ENCODE data around the gene MPPE1.

The MPPE1 gene

GRCh38 chr18:11847811-11848210 is 60.3 kb downstream of the MPPE1 start:
- Mint-ChIP-seq H3K9me3 (no peaks in the 10 kb centered on the region), H3K4me1 (ENCODE audit: low read depth) (peaks cover 18% of the 10 kb centered on the region), H3K27ac (no peak overlapping the region), H3K4me3 (no peak overlapping the region), H3K27me3 (ENCODE audit: low read depth) (peaks cover 3% of the 10 kb centered on the region), H3K36me3 (ENCODE audit: low read depth) (peaks cover 7% of the 10 kb centered on the region)
- DNase-seq (ENCODE audit: low spot score), result no peak

- Mint-ChIP-seq H3K27ac (no peak overlapping the region), H3K4me3 (no peak overlapping the region), H3K4me1 (ENCODE audit: low read depth) (peaks cover 11% of the 10 kb centered on the region), H3K27me3 (ENCODE audit: low read depth) (peaks cover 3% of the 10 kb centered on the region), H3K9me3 (no peaks in the 10 kb centered on the region), H3K36me3 (ENCODE audit: low read depth) (no peaks in the 10 kb centered on the region)
- DNase-seq (ENCODE audit: low spot score), result no peak
Measured at GRCh38 chr18:11845654-11846053, 62.5 kb downstream of the MPPE1 start.

GRCh38 chr18:11844436-11844835 is 63.7 kb downstream of the MPPE1 start:
- Mint-ChIP-seq H3K4me3 (no peak overlapping the region), H3K36me3 (ENCODE audit: low read depth) (no peaks in the 10 kb centered on the region), H3K4me1 (ENCODE audit: low read depth) (no peaks in the 10 kb centered on the region), H3K9me3 (no peaks in the 10 kb centered on the region), H3K27me3 (ENCODE audit: low read depth) (peaks cover 5% of the 10 kb centered on the region), H3K27ac (no peak overlapping the region)
- DNase-seq (ENCODE audit: low spot score), result no peak

- DNase-seq (ENCODE audit: low spot score), result no peak
- peaks cover 5% of the 10 kb centered on the region for H3K27me3 Mint-ChIP-seq (ENCODE audit: low read depth)
- H3K4me1 Mint-ChIP-seq (ENCODE audit: low read depth), result no peaks in the 10 kb centered on the region
- H3K4me3 Mint-ChIP-seq, result no peak overlapping the region
- no peaks in the 10 kb centered on the region for H3K36me3 Mint-ChIP-seq (ENCODE audit: low read depth)
- no peaks in the 10 kb centered on the region for H3K9me3 Mint-ChIP-seq
- no peak overlapping the region for H3K27ac Mint-ChIP-seq
Measured at GRCh38 chr18:11842562-11842961, 65.6 kb downstream of the MPPE1 start.

- no peaks in the 10 kb centered on the region for H3K36me3 Mint-ChIP-seq (ENCODE audit: low read depth)
- no peak for DNase-seq (ENCODE audit: low spot score)
- H3K9me3 Mint-ChIP-seq, result no peaks in the 10 kb centered on the region
- H3K4me3 Mint-ChIP-seq, result no peak overlapping the region
- H3K27ac Mint-ChIP-seq, result no peak overlapping the region
- H3K27me3 Mint-ChIP-seq (ENCODE audit: low read depth), result peaks cover 5% of the 10 kb centered on the region
- no peaks in the 10 kb centered on the region for H3K4me1 Mint-ChIP-seq (ENCODE audit: low read depth)
Measured at GRCh38 chr18:11840493-11840892, 67.6 kb downstream of the MPPE1 start.

DNA sequence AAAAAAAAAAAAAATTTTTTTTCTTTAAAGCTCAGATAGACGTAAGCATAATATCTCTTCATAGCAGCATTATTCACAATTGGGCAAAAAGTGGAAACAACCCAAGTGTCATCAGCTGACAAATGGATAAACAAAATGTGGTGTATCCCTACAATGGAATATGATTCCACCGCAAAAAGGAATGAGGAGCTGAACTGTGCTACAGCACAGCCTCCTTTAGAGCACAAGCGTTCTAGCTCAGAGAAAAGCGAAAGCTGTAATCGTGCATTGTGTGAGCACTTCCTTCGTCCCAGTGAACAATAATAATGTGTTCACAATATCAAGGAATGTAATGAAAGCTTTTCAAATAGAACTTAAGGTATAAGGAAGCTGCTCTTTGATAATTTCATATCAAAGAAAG is 68.6 kb downstream of the MPPE1 start:
- Mint-ChIP-seq H3K9me3 (no peaks in the 10 kb centered on the region), H3K36me3 (ENCODE audit: low read depth) (no peaks in the 10 kb centered on the region), H3K27me3 (ENCODE audit: low read depth) (peaks cover 5% of the 10 kb centered on the region), H3K4me3 (no peak overlapping the region), H3K4me1 (ENCODE audit: low read depth) (no peaks in the 10 kb centered on the region), H3K27ac (no peak overlapping the region)
- DNase-seq (ENCODE audit: low spot score), result no peak

DNA sequence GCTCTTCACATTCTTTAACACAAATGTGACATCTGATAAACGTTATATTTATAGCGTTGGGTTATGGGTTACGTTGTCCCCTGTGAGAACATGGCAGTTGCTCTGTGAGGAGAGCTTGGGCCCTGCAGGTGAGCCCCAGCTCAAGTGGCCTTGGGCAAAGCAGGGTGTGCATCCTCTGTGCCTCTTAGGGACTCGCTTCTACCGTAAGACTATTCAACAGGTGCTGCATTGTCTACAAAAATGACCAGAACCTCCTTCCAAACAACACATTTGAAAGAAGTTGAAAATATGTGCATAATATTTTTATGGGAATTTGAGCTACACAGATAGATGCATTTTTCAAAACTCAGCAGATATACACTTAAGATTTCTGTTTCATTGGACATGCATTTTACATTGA is 73.3 kb downstream of the MPPE1 start:
- no peak overlapping the region for H3K4me3 Mint-ChIP-seq
- peaks cover 3% of the 10 kb centered on the region for H3K27me3 Mint-ChIP-seq (ENCODE audit: low read depth)
- no peak for DNase-seq (ENCODE audit: low spot score)
- no peak overlapping the region for H3K27ac Mint-ChIP-seq
- H3K9me3 Mint-ChIP-seq, result no peaks in the 10 kb centered on the region
- H3K36me3 Mint-ChIP-seq (ENCODE audit: low read depth), result no peaks in the 10 kb centered on the region
- no peaks in the 10 kb centered on the region for H3K4me1 Mint-ChIP-seq (ENCODE audit: low read depth)

Data from T-helper 2 cell treated with Interferon-gamma antibody and Interleukin-4, amounts not matched to agents 5 μg/mL and 100 μg/mL, for 36 hours (primary cell).